Upper lobe of left lung (tissue), 4 donors: ENCODE results near the gene PRKN.

ENCODE experiments used
- EP300 ChIP-seq, 4 donors: sonication (generic); formaldehyde crosslinking; IDR thresholded peaks; one replicate each; pipeline ENCODE4 v1.5.1; 2017; ENCODE audit warnings: antibody characterized with exemption in 4 of 4, control low read depth in 2 of 4
- POLR2A ChIP-seq, 4 donors: fragments of 450-650 bp; IDR thresholded peaks; one replicate each; pipeline ENCODE4 v1.5.1; 2016 to 2017; ENCODE audit warnings: antibody characterized with exemption in 4 of 4, mild to moderate bottlenecking in 2 of 4
- POLR2AphosphoS5 ChIP-seq, 2 donors: sonication (generic); formaldehyde crosslinking; IDR thresholded peaks; one replicate each; pipeline ENCODE4 v1.5.1; 2017; ENCODE audit warnings: antibody characterized with exemption in 2 of 2
- TF ChIP-seq, protein P1 (sequence below), 6 experiments: fragments of 450-650 bp in 4 of 6; fragments of 200-600 bp in 2 of 6; sonication (generic) in 2 of 6; IDR thresholded peaks; one replicate each; pipeline ENCODE4 v1.5.1; 2016 to 2019; ENCODE audit warnings: antibody characterized with exemption in 6 of 6

DNA sequence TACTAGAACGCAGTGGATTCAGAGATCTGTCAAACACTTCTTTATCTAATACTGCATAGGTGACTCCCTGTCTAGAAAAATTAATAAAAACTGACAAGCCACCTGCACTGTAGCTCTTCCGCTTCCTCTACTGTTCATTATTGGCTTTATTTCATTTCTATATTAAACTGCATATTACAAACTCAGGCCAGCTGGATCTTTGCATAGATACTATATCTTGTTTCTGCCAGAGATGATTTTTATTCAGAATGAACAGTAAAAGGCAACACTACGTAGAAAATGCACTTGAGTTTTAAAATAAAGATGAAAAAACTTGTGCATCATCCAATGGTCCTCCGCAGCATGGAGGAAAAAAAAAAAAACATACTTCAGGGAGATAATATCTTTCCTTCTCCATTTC is 508.3 kb downstream of the PRKN start:
- TF ChIP-seq, protein P1, sequence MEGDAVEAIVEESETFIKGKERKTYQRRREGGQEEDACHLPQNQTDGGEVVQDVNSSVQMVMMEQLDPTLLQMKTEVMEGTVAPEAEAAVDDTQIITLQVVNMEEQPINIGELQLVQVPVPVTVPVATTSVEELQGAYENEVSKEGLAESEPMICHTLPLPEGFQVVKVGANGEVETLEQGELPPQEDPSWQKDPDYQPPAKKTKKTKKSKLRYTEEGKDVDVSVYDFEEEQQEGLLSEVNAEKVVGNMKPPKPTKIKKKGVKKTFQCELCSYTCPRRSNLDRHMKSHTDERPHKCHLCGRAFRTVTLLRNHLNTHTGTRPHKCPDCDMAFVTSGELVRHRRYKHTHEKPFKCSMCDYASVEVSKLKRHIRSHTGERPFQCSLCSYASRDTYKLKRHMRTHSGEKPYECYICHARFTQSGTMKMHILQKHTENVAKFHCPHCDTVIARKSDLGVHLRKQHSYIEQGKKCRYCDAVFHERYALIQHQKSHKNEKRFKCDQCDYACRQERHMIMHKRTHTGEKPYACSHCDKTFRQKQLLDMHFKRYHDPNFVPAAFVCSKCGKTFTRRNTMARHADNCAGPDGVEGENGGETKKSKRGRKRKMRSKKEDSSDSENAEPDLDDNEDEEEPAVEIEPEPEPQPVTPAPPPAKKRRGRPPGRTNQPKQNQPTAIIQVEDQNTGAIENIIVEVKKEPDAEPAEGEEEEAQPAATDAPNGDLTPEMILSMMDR (IDR thresholded peaks at IDR 0.05) = no peak
- TF ChIP-seq POLR2A (IDR thresholded peaks at IDR 0.05) (no peak), EP300 (IDR thresholded peaks at IDR 0.05) (no peak), POLR2AphosphoS5 (IDR thresholded peaks at IDR 0.05) (no peak)
